Activated T-cell treated with anti-CD3 and anti-CD28 coated beads, Interleukin-2, amount 50 U/mL, for 48 hours (primary cell): ENCODE measurements around the gene PAXIP1.
A peak's percentile ranks its signal among the peaks of the same experiment; 100 is the strongest.
"Not testable (repeated sequence)": the region's sequence is repeated elsewhere in the genome, so short reads cannot be mapped to it uniquely, and the experiment has no call there.

Experiments
- DNase-seq, 2 experiments: peaks; one replicate each; pipeline ENCODE4 v3.0.0-alpha.2; 2020

PAXIP1 gene

GRCh38 chr7:155003092-155003375, at the start of gene PAXIP1:
Gene PAXIP1 (minus strand): TSS chr7:155003124. CDS start chr7:155002929, 195 bp downstream.
- no peak for DNase-seq

- DNase-seq, result no peak
Observed at GRCh38 chr7:155051355-155051754, 48.4 kb upstream of the PAXIP1 start.

DNA sequence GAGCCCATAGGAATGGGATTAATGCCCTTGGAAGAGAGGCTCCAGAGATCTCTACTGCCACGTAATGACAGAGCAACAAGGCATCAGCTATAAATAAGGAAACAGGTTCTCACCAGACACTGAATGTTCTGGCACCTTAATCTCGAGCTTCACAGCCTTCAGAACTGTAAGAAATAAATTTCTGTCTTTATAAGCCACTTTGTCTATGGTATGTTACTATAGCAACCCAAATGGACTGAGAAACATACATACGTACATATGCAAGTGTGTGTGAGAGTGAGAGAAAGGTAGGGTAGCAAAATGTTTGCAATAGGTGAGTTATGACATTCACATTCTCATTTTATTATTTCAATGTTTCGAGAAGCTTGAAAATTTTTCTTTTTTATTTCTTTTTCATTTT, 45.1 kb upstream of the PAXIP1 start:
- no peak for DNase-seq

DNA sequence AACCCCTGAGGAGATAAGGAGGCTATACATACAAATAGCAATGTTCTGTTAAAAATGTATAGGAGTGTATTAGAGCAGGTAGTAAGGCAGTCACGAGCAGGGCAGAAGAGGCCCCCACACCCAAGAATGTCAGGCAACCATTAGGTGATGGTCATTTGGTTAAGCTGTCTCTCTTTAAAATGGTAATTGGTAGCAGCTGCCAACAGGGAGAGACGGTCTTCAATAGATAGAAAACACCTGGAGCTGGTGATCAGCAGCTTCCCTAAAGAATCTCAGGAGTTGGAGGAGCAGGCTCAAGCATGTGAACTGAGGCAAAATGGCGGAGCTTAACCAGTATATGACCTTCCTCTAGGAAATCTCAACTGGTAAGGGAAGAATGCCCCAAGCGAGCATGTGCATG, 40.8 kb upstream of the PAXIP1 start:
- no peak for DNase-seq

DNA sequence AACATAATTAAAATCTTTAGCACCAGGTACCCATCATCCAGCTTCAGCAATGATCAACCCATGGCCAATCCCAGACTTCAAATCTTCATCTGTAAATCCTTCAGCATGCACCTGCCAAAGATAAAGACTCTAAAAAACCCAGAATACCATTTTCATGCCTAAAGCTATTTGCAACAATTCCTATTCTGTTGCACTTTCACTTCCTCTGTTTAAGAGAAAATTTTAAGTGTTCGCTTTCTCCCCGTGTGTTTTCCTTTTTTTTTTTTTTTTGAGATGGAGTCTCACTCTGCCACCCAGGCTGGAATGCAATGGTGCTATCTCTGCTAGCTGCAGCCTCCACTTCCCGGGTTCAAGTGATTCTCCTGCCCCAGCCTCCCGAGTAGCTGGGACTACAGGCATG, 35.4 kb upstream of the PAXIP1 start:
- no peak for DNase-seq

- DNase-seq, result not testable (repeated sequence)
Observed at GRCh38 chr7:155034495-155034894, 31.6 kb upstream of the PAXIP1 start.

DNA sequence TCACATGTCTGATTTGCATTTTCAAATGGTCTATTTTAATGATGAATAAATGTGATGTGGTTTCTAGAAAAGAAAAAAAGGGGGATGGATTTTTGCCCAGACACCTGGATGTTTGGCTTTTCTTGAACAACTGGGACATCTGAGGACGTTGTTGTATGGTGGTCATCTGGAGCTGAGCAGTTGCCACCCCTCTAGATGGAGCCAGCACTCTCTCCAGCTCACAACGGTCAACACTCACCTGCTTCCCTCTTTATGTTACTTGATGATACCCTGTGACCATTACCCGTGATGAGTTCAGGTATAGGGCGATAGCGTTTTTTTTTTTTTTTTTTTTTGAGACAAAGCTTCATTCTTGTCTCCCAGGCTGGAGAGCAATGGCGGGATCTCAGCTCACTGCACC, 30.1 kb upstream of the PAXIP1 start:
- no peak for DNase-seq

- no peak for DNase-seq
Observed at GRCh38 chr7:155027879-155028278, 25.0 kb upstream of the PAXIP1 start.

GRCh38 chr7:155021699-155022145, 18.8 kb upstream of the PAXIP1 start:
- DNase-seq, result no peak

- DNase-seq, result no peak
Observed at GRCh38 chr7:155020996-155021395, 18.1 kb upstream of the PAXIP1 start.

- no peak for DNase-seq
Observed at GRCh38 chr7:155017834-155018233, 14.9 kb upstream of the PAXIP1 start.

GRCh38 chr7:155011086-155011485, 8.2 kb upstream of the PAXIP1 start:
- no peak for DNase-seq

DNA sequence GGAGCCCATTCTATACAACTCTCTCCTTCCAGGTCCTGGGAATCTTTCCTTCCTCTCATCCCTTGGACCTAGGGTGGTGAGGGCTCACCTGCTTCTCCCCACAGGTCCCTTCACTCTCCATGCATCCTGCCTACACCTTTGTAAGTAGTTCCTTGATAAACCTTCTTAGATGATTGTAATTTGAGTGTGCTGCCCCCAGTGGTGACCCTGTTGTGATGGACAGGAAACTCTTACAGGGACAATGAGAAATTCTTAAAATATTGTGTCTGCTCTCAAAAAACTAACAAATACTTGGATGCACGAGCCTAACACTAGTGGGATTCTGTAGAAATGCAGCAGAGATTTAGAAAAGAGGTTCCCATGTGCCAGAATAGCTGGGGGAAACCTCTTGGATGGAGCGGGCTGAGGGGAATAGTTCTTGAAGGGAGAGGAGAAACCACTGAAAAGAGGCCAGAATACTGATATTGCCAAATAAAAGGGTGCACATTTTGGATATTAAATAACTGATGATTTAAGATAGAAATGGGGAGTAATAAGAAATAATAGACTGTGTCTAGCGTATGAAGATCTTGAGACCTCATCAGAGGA, 6.7 kb upstream of the PAXIP1 start:
- DNase-seq, result peak; percentile 43 to 49

- peak; percentile 36 to 40 for DNase-seq
Observed at GRCh38 chr7:155007947-155008346, 5.0 kb upstream of the PAXIP1 start.

GRCh38 chr7:155003376-155004214, 671 bp upstream of the PAXIP1 start:
- peak; percentile 83 to 86 for DNase-seq

DNA sequence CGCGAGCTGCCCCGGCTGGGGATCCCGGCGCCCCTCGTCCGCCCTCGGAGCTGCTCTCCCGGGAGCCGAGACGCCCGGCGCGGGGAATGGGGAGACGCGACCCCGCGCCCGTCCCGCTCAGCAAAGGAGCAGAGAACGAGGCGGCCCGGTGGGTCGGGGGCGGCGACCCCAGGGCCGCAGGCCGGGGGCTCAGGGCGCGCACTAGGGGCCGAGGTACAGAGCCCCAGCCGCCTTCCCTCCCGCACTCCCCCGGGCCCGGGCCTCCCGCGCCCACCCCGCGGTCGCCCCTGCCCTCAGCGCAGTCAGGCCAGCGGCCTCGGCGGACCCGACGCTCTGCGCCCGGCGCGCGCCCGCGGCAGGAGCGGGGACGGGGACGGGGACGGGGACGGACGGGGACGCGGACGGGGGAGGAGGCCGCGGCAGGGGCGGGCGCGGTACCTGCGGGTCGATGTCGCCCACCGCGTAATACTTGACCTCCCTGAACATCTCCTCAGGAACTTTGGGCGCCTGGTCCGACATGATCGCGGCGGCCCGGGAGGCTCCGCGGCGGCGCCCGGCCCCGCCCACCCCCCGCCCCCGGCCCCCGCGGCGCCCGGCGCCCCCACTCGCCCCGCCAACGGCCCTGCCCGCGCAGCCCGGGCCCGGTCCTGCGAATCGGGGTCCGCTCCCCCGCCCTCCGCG, 373 bp downstream of the PAXIP1 start:
- DNase-seq, result peak; percentile 49 to 68

GRCh38 chr7:155001756-155002410, 1.0 kb downstream of the PAXIP1 start:
- DNase-seq, result peak; percentile 30 to 32

DNA sequence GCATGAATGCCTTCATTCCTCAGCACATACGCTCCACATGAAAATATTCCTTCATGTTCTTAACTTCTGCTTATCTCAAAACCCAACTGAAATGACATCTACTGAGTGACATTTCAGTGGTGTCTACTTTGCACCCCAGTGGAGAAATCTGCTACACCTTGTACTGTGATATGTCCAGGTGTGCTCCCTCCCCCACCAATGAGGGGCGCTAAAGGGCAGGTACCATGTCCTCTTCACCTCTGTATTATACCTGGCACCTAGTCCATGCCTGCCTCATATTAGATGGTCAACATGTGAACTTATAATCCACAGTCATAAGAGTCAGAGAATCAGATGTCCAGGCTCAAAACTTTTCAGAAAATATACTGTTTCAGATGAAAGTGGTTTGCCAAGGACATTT, 2.1 kb downstream of the PAXIP1 start:
- DNase-seq, result peak in 1 of 2 experiments; percentile 24

GRCh38 chr7:154998481-154998880, 4.4 kb downstream of the PAXIP1 start:
- DNase-seq, result no peak

DNA sequence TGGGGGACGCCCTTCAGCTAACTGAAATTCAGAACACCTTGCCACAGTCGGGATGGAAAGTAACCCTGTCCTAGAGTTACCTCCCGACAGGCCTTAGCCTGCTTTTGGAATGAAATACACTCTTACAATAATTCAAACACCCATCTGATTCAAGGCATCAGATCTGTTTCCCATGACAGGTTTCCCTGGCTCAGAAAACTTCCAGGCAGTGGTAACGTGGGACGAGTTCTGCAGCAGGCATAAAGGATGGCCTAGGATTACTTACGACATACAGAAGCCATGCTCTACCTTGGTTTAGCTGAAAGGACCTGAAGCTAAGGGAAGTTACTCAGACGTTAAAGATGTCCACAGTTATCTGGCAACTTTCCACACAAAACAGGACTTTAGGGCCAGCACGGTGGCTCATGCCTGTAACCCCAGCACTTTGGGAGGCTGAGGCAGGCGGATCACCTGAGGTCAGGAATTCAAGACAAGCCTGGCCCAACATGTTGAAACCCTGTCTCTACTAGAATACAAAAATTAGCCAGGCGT, 5.0 kb downstream of the PAXIP1 start:
- DNase-seq, result no peak

DNA sequence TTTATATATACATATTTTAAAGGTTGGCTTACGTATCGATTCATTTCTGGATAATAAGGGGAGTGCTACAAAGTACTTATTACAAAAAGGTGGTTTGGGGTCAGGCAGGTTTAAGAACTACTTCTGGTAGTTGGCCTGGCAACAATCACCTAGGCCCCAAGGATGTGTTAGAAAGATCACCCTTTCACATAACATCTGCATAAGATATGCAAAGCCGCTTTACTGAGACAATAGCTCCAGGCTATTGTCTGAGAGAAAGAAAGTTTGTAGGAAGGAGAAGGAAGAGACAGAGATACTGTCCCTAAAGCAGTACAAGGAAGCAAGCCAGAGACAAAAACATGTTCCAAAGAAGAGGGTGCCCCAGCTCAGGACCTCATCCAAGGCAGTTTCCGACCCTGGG, 6.2 kb downstream of the PAXIP1 start:
- no peak for DNase-seq

DNA sequence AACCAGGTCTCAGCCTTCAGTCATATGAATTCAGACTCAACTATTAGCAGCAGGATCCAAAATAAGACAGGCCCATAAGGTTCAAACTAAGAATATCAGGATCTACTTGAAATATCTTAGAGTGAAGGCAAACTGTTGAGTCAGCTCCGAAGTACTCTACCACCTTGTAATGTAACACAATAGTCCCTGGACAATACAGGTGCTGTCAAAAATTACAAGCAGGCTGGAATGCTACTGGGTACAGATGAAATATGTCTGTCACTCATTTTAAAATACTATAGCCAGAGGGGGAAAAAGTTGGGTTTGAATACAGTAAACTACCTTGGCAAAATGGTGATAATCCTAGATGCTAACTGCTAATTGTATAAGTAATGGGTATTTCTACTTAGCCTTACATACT, 6.8 kb downstream of the PAXIP1 start:
- no peak for DNase-seq

GRCh38 chr7:154994996-154995395, 7.9 kb downstream of the PAXIP1 start:
- no peak for DNase-seq
